OCI-LY7 (cell line): ENCODE data around the gene GNG7. TPM values are rescaled to one million over a fixed set of nuclear protein-coding genes. Genes with fewer than 3 reads are reported as not detected.

Experiments
- BruUV-seq: library from RNA; stranded (reverse); fragments of 400-500 nt; replicated peaks from 2 replicates; lab custom pipeline; 2021; lab: Mats Ljungman, UMichigan
- CTCF ChIA-PET: fragments of 300-600 bp; sonication (Branson Sonifier 250); formaldehyde crosslinking; loops from one replicate; lab custom pipeline; 2022; ENCODE audit warnings: antibody characterized with exemption; ENCODE audit not compliant: unreplicated experiment; lab: Charles Lee
- POLR2A ChIA-PET: fragments of 300-600 bp; sonication (Branson Sonifier 250); formaldehyde crosslinking; loops from one replicate; lab custom pipeline; 2022; ENCODE audit warnings: antibody characterized with exemption; lab: Charles Lee
- DNase-seq: peaks from one replicate; pipeline ENCODE4 v3.0.0-alpha.2; 2015; ENCODE audit warnings: low spot score
- H2AFZ ChIP-seq: fragments of 200-600 bp; sonication (generic), shearing (Covaris generic); 2 replicates; pipeline ENCODE4 v1.6.1; 2014; ENCODE audit warnings: mild to moderate bottlenecking, antibody characterized with exemption, low read length, moderate library complexity
- H3K27ac ChIP-seq: fragments of 200-600 bp; sonication (generic); 2 replicates; pipeline ENCODE4 v1.5.1; 2014; ENCODE audit warnings: mixed run types, low read depth, mild to moderate bottlenecking, moderate library complexity, low read length, inconsistent platforms; ENCODE audit not compliant: poor library complexity, severe bottlenecking
- H3K36me3 ChIP-seq: fragments of 200-600 bp; sonication (generic); 2 replicates; pipeline ENCODE4 v1.6.1; 2014; ENCODE audit warnings: mild to moderate bottlenecking, antibody characterized with exemption, low read length, moderate library complexity, mixed read lengths; ENCODE audit not compliant: insufficient read depth
- H3K4me1 ChIP-seq: fragments of 200-600 bp; sonication (generic); 2 replicates; pipeline ENCODE4 v1.5.1; 2014; ENCODE audit warnings: mild to moderate bottlenecking, low read length; ENCODE audit not compliant: insufficient read depth, poor library complexity, severe bottlenecking
- H3K4me2 ChIP-seq: fragments of 200-600 bp; sonication (generic); 2 replicates; pipeline ENCODE4 v1.6.1; 2014; ENCODE audit warnings: mild to moderate bottlenecking, low read length
- H3K4me3 ChIP-seq: fragments of 200-600 bp; sonication (generic); 2 replicates; pipeline ENCODE4 v1.5.1; 2014; ENCODE audit warnings: mild to moderate bottlenecking, low read depth, low read length; ENCODE audit not compliant: poor library complexity, severe bottlenecking
- H3K79me2 ChIP-seq: fragments of 200-600 bp; sonication (generic); 2 replicates; pipeline ENCODE4 v1.6.1; 2016; ENCODE audit warnings: low read depth, mild to moderate bottlenecking, low read length, moderate library complexity, mixed read lengths; ENCODE audit not compliant: insufficient read depth
- H3K9me2 ChIP-seq: fragments of 200-600 bp; sonication (generic); 2 replicates; pipeline ENCODE4 v1.6.1; 2016; ENCODE audit warnings: mild to moderate bottlenecking, low read length, mixed read lengths; ENCODE audit not compliant: insufficient read depth
- H3K9me3 ChIP-seq: fragments of 200-600 bp; sonication (generic); 2 replicates; pipeline ENCODE4 v1.6.1; 2014; ENCODE audit warnings: mild to moderate bottlenecking, mixed run types, low read length, mixed read lengths
- H4K20me1 ChIP-seq: fragments of 200-600 bp; sonication (generic); 2 replicates; pipeline ENCODE4 v1.6.1; 2014; ENCODE audit warnings: mild to moderate bottlenecking, antibody characterized with exemption, low read length, moderate library complexity, mixed read lengths; ENCODE audit not compliant: insufficient read depth
- EZH2phosphoT487 ChIP-seq: fragments of 200-600 bp; sonication (generic); IDR thresholded peaks from 2 replicates; pipeline ENCODE4 v1.6.1; 2018; ENCODE audit warnings: low read depth, borderline replicate concordance, mild to moderate bottlenecking, mixed run types, antibody characterized with exemption, low read length, moderate library complexity, mixed read lengths
- intact Hi-C: fragments of 100-400 bp; cut with micrococcal nuclease; formaldehyde crosslinking; loops from one replicate; pipeline ENCODE4 v1.10.0; 2022; ENCODE audit not compliant: unreplicated experiment
- total RNA-seq, 2 experiments: library from RNA; depleted of rRNA in 1 of 2; stranded (reverse); fragments of >200 nt in 1 of 2; shearing (Covaris generic) in 1 of 2; gene quantifications; 2 replicates each; pipeline ENCODE4 v1.2.3, GENCODE V29; 2014 to 2022
- TF ChIP-seq, protein P1 (sequence below): fragments of 200-600 bp; sonication (generic); conservative IDR thresholded peaks from 2 replicates; pipeline ENCODE4 v1.5.1; 2014; ENCODE audit warnings: mild to moderate bottlenecking, antibody characterized with exemption, low read length, moderate library complexity, mixed read lengths

GNG7 gene
- total RNA-seq, 2 experiments from 2014 or later, result 13.9 to 15.3 TPM

DNA sequence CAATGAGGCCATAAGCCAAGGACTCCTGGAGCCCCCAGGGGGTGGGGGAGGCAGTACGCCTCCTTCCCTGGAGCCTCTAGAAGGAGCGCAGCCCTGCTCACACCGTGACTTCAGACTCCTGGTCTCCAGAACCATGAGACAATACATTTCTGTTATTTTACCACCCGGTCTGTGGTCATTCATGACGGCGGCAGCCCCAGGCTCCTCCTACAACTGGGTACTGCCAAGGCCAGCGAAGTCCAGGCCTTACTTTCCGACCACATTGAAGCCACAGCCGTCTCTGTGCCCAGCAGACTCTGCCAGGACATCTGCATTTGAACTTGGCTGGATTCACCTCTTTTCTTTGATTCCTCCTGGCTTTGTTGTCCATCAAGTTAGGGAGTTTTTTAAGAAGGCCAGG lies 10.5 kb downstream of the GNG7 start:
- H3K79me2 ChIP-seq, result no peaks in the 10 kb centered on the region
- no peaks in the 10 kb centered on the region for H3K36me3 ChIP-seq
- no peak overlapping the region for H3K4me2 ChIP-seq
- H3K9me2 ChIP-seq, result no peaks in the 10 kb centered on the region
- intact Hi-C loops, result no loop called here
- no peaks in the 10 kb centered on the region for H3K9me3 ChIP-seq
- H3K4me1 ChIP-seq, result peaks cover 36% of the 10 kb centered on the region
- DNase-seq, result no peak
- CTCF ChIA-PET, result no interaction called here
- BruUV-seq, result no TSS peak
- H3K4me3 ChIP-seq, result no peak overlapping the region
- no peak for TF ChIP-seq EZH2phosphoT487
- TF ChIP-seq, protein P1, sequence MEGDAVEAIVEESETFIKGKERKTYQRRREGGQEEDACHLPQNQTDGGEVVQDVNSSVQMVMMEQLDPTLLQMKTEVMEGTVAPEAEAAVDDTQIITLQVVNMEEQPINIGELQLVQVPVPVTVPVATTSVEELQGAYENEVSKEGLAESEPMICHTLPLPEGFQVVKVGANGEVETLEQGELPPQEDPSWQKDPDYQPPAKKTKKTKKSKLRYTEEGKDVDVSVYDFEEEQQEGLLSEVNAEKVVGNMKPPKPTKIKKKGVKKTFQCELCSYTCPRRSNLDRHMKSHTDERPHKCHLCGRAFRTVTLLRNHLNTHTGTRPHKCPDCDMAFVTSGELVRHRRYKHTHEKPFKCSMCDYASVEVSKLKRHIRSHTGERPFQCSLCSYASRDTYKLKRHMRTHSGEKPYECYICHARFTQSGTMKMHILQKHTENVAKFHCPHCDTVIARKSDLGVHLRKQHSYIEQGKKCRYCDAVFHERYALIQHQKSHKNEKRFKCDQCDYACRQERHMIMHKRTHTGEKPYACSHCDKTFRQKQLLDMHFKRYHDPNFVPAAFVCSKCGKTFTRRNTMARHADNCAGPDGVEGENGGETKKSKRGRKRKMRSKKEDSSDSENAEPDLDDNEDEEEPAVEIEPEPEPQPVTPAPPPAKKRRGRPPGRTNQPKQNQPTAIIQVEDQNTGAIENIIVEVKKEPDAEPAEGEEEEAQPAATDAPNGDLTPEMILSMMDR, result no peak
- no peaks in the 10 kb centered on the region for H4K20me1 ChIP-seq
- POLR2A ChIA-PET, result no interaction called here
- no peak overlapping the region for H2AFZ ChIP-seq
- no peak overlapping the region for H3K27ac ChIP-seq

- BruUV-seq, result no TSS peak
- no peaks in the 10 kb centered on the region for H4K20me1 ChIP-seq
- ChIA-PET CTCF (no interaction called here), POLR2A (interaction anchor here (0.6 to 2.0 kb wide), 3 partner anchors 8 to 505 kb away, joined by 3 to 9 read pairs (median 4); partner anchors contain the start of gene SLC39A3)
- H3K27ac ChIP-seq, result no peak overlapping the region
- no peaks in the 10 kb centered on the region for H3K79me2 ChIP-seq
- DNase-seq, result no peak
- H3K9me3 ChIP-seq, result no peaks in the 10 kb centered on the region
- H3K9me2 ChIP-seq, result no peaks in the 10 kb centered on the region
- peaks cover 26% of the 10 kb centered on the region for H3K4me1 ChIP-seq
- H3K4me2 ChIP-seq, result no peak overlapping the region
- no peak for TF ChIP-seq EZH2phosphoT487
- TF ChIP-seq, protein P1, result no peak
- H3K36me3 ChIP-seq, result no peaks in the 10 kb centered on the region
- intact Hi-C loops, result no loop called here
- no peak overlapping the region for H3K4me3 ChIP-seq
- H2AFZ ChIP-seq, result no peak overlapping the region
Measured at GRCh38 chr19:2690856-2691255, 11.6 kb downstream of the GNG7 start.

DNA sequence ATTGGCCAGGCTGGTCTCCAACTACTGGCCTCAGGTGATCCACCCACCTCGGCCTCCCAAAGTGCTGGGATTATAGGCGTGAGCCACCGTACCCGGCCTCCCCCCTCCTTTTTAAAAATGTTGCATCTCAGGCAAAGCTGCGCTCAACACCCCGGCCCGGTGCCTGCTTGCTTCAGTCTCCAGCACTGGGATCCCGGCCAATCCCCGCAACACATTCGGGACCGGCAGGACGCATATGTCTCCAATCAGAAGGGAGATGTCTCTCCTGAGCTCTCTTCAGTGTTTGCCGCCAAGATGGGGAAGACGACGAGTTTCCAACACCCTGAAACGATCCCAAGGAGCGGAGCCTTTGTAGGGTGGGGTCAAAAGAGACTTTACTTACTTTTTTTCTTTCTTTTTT lies 16.1 kb downstream of the GNG7 start:
- peaks cover 8% of the 10 kb centered on the region for H3K4me1 ChIP-seq
- CTCF ChIA-PET, result no interaction called here
- BruUV-seq, result no TSS peak
- H3K4me3 ChIP-seq, result no peak overlapping the region
- no peak for DNase-seq
- H3K36me3 ChIP-seq, result peaks cover 9% of the 10 kb centered on the region
- POLR2A ChIA-PET, result no interaction called here
- H4K20me1 ChIP-seq, result no peaks in the 10 kb centered on the region
- no peak overlapping the region for H3K4me2 ChIP-seq
- intact Hi-C loops, result no loop called here
- H3K79me2 ChIP-seq, result no peaks in the 10 kb centered on the region
- no peak for TF ChIP-seq EZH2phosphoT487
- TF ChIP-seq, protein P1, result no peak
- H3K9me2 ChIP-seq, result no peaks in the 10 kb centered on the region
- no peak overlapping the region for H2AFZ ChIP-seq
- no peak overlapping the region for H3K27ac ChIP-seq
- 0 out of 2 replicates have a peak, but pooled peaks cover 5% of the 10 kb centered on the region for H3K9me3 ChIP-seq
